Measurements from ENCODE around the gene PXMP4.

Gene PXMP4

GRCh38 chr20:33658510-33658909, 61.6 kb downstream of the PXMP4 start:
- DNase-seq (ENCODE audit: low read depth), result no peak
- TF ChIP-seq, protein P1, sequence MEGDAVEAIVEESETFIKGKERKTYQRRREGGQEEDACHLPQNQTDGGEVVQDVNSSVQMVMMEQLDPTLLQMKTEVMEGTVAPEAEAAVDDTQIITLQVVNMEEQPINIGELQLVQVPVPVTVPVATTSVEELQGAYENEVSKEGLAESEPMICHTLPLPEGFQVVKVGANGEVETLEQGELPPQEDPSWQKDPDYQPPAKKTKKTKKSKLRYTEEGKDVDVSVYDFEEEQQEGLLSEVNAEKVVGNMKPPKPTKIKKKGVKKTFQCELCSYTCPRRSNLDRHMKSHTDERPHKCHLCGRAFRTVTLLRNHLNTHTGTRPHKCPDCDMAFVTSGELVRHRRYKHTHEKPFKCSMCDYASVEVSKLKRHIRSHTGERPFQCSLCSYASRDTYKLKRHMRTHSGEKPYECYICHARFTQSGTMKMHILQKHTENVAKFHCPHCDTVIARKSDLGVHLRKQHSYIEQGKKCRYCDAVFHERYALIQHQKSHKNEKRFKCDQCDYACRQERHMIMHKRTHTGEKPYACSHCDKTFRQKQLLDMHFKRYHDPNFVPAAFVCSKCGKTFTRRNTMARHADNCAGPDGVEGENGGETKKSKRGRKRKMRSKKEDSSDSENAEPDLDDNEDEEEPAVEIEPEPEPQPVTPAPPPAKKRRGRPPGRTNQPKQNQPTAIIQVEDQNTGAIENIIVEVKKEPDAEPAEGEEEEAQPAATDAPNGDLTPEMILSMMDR (IDR thresholded peaks at IDR 0.05; ENCODE audit: insufficient read depth, low read depth, low read length, missing control alignments), result no peak
- H3K4me3 ChIP-seq (ENCODE audit: low read length), result no peak overlapping the region

- no peak for DNase-seq (ENCODE audit: low read depth)
- TF ChIP-seq, protein P1 (IDR thresholded peaks at IDR 0.05; ENCODE audit: insufficient read depth, low read depth, low read length, missing control alignments), result no peak
- H3K4me3 ChIP-seq (ENCODE audit: low read length), result no peak overlapping the region
These were observed 62.4 kb downstream of the PXMP4 start for GRCh38 chr20:33657704-33658095.

DNA sequence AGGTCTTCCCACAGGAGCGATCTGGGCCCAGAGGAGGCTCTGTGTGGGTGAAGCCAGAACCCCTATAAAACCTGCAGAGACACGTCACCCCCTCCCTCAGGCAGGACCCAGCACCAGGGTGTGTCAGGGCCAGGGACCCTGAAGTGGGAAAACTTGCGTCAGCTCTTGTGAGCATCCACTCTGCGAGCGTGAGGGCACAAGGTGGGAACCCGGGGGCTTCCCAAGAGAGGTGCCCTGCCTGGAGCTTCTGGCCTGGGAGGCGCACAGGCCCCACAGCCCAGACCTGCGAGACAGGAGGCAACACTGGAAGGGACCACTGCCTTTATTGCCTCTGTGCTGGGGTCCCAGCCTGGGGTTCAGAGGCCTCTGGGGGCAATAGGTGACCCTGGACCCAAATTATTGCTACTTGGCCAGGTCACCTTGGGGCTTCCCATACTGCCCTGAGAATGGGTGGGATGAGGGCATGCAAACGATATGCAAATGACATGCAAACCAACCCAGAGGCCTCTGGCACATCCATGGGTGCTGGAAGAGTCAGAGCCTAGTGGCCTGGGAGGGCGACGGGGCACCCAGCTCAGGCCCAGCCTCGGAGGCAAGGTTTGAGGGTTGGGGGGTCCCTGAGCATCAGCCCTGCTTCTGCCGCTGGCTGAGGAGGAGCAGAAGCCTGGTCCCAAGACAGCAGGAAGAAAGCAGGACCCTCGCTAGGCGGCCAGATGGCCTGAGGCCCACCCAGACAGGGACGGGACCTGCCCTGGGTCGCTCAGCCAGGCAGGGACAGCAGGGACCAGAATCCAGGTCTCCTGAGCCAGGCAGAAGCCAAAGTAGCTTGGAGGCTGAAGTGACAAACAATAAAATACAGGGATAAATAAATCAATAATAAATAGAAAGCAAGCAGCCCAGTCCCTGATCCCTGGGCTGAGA, 63.1 kb downstream of the PXMP4 start:
- TF ChIP-seq, protein P1 (IDR thresholded peaks at IDR 0.05; ENCODE audit: insufficient read depth, low read depth, low read length, missing control alignments), result no peak
- H3K4me3 ChIP-seq (ENCODE audit: low read length), result no peak overlapping the region
- DNase-seq (ENCODE audit: low read depth), result no peak

GRCh38 chr20:33656010-33656782, 63.9 kb downstream of the PXMP4 start:
- no peak overlapping the region for H3K4me3 ChIP-seq (ENCODE audit: low read length)
- TF ChIP-seq, protein P1 (IDR thresholded peaks at IDR 0.05; ENCODE audit: insufficient read depth, low read depth, low read length, missing control alignments), result no peak
- no peak for DNase-seq (ENCODE audit: low read depth)

GRCh38 chr20:33655164-33655563, 64.9 kb downstream of the PXMP4 start:
- no peak for DNase-seq (ENCODE audit: low read depth)
- TF ChIP-seq, protein P1 (IDR thresholded peaks at IDR 0.05; ENCODE audit: insufficient read depth, low read depth, low read length, missing control alignments), result no peak
- H3K4me3 ChIP-seq (ENCODE audit: low read length), result no peak overlapping the region

DNA sequence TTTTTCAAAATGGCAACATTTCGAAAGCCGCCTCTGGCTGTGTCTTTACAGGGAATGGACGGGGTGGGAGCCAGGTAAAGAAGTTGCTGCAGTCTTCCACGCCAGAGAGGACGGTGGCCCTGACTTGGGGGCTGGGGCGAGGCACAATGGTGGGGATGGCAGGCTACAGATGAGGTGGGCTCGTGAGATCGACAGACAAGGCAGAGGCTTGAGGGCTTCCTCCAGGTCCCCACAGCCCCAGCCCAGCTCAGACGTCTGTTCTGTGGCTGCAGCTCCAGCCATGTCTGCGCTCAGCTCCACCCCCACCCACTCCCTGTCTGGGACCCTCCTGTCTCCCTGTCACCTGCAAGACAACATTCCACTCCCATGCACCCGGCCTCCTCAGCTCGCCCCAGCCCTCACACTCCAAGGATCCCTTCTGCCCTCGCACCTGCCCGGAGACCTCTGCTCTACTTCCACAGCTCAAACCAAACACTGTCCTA, 65.4 kb downstream of the PXMP4 start:
- TF ChIP-seq, protein P1 (IDR thresholded peaks at IDR 0.05; ENCODE audit: insufficient read depth, low read depth, low read length, missing control alignments), result no peak
- DNase-seq (ENCODE audit: low read depth), result no peak

More for the DNA sequence above, 65.4 kb downstream of the PXMP4 start:
- H3K4me3 ChIP-seq (ENCODE audit: low read length), result no peak overlapping the region
